ENCODE measurements around the gene KLF6. TPM values are rescaled to one million over a fixed set of nuclear protein-coding genes. Genes with fewer than 3 reads are reported as not detected.
A peak's percentile ranks its signal among the peaks of the same experiment; 100 is the strongest.

KLF6 gene
- total RNA-seq, 6 experiments from 2014 or later = 25.2 to 86.4 (median 75.2) TPM

- no peak overlapping the region for H3K27ac ChIP-seq
- intact Hi-C loops (cut with DNase I) = no loop called here
- DNase-seq (no peak), ATAC-seq (no peak)
- H3K4me3 ChIP-seq = no peak overlapping the region
- H3K36me3 ChIP-seq = peaks cover 7 to 18% (median 12%) of the 10 kb centered on the region in 4 donors
- no peaks in the 10 kb centered on the region for H3K27me3 ChIP-seq
- TF ChIP-seq, protein P1, sequence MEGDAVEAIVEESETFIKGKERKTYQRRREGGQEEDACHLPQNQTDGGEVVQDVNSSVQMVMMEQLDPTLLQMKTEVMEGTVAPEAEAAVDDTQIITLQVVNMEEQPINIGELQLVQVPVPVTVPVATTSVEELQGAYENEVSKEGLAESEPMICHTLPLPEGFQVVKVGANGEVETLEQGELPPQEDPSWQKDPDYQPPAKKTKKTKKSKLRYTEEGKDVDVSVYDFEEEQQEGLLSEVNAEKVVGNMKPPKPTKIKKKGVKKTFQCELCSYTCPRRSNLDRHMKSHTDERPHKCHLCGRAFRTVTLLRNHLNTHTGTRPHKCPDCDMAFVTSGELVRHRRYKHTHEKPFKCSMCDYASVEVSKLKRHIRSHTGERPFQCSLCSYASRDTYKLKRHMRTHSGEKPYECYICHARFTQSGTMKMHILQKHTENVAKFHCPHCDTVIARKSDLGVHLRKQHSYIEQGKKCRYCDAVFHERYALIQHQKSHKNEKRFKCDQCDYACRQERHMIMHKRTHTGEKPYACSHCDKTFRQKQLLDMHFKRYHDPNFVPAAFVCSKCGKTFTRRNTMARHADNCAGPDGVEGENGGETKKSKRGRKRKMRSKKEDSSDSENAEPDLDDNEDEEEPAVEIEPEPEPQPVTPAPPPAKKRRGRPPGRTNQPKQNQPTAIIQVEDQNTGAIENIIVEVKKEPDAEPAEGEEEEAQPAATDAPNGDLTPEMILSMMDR (IDR thresholded peaks at IDR 0.05) = no peak
- no peak for TF ChIP-seq POLR2A (IDR thresholded peaks at IDR 0.05)
- no peaks in the 10 kb centered on the region for H3K4me1 ChIP-seq
- 86% methylated on average over 10 of the region's 10 CpGs for WGBS (ENCODE audit: insufficient coverage, low coverage, low lambda C conversion rate, missing lambda C conversion rate)
- no peaks in the 10 kb centered on the region for H3K9me3 ChIP-seq
Measured at GRCh38 chr10:3772361-3773171, 12.4 kb downstream of the KLF6 start.

- intact Hi-C loops (cut with DNase I) = no loop called here
- WGBS (ENCODE audit: insufficient coverage, low coverage, low lambda C conversion rate, missing lambda C conversion rate) = 90% methylated on average over 8 of the region's 8 CpGs
- H3K4me1 ChIP-seq = peaks cover 0 to 5% (median 0%) of the 10 kb centered on the region in 4 donors
- DNase-seq (no peak), ATAC-seq (no peak)
- H3K9me3 ChIP-seq = no peaks in the 10 kb centered on the region
- H3K4me3 ChIP-seq = no peak overlapping the region
- no peaks in the 10 kb centered on the region for H3K27me3 ChIP-seq
- no peaks in the 10 kb centered on the region for H3K36me3 ChIP-seq
- no peak overlapping the region for H3K27ac ChIP-seq
- TF ChIP-seq, protein P1 (IDR thresholded peaks at IDR 0.05) = no peak
- TF ChIP-seq POLR2A (IDR thresholded peaks at IDR 0.05) = no peak
Measured at GRCh38 chr10:3770611-3771110, 14.3 kb downstream of the KLF6 start.

GRCh38 chr10:3769556-3769955 is 15.5 kb downstream of the KLF6 start:
- DNase-seq (no peak), ATAC-seq (peak in 1 of 4 donors; percentile 9)
- intact Hi-C loops (cut with DNase I) = no loop called here
- Histone ChIP-seq H3K4me3 (no peak overlapping the region), H3K9me3 (no peaks in the 10 kb centered on the region), H3K4me1 (peaks cover 0 to 16% (median 5%) of the 10 kb centered on the region in 4 donors), H3K36me3 (no peaks in the 10 kb centered on the region), H3K27ac (no peak overlapping the region), H3K27me3 (no peaks in the 10 kb centered on the region)
- 36% methylated on average over 4 of the region's 4 CpGs for WGBS (ENCODE audit: insufficient coverage, low coverage, low lambda C conversion rate, missing lambda C conversion rate)
- TF ChIP-seq, protein P1 (IDR thresholded peaks at IDR 0.05) = no peak
- no peak for TF ChIP-seq POLR2A (IDR thresholded peaks at IDR 0.05)

DNA sequence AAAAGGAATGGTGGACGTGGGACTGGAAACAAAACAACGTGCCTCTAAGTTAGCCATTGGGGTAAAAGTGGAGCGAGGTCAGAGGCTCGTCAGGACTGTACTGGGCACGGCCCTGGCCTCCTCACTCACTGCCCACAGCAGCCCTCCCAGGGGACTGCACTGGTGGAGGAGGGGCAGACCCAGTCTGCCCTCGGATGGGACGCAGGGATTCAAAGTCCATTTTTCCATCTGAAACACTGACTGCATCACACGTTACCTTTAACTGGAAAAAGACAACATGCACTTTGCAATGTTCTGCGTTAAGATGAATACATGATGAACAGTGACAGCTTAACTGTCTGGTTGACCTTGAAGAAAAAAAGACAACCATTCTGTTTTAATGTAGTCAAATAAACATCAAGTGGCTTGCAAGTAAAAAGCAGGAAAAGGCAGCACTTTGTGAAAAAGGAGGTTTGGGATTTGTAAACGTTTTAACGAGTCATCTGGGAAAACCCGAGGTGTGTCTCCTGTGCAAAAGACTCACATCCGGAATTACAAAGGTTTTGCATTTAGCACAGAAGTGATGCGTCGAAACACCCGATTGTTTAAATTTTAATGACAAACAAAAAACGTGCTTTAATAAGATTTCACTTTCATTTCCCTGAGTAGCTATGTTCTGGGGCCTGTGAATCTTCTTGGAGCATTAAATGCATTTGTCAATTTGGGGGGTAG is 18.8 kb downstream of the KLF6 start:
- H3K36me3 ChIP-seq = no peaks in the 10 kb centered on the region
- intact Hi-C loops (cut with DNase I) = no loop called here
- ATAC-seq (peak; percentile 9 to 49 (median 44)), DNase-seq (peak in 1 of 3 donors; percentile 42)
- WGBS (ENCODE audit: insufficient coverage, low coverage, low lambda C conversion rate, missing lambda C conversion rate) = 43% methylated on average over 14 of the region's 17 CpGs
- TF ChIP-seq, protein P1 (IDR thresholded peaks at IDR 0.05) = no peak
- no peak for TF ChIP-seq POLR2A (IDR thresholded peaks at IDR 0.05)
- H3K4me1 ChIP-seq = peaks cover 0 to 25% (median 9%) of the 10 kb centered on the region in 4 donors
- no peak overlapping the region for H3K4me3 ChIP-seq
- H3K27ac ChIP-seq = no peak overlapping the region
- H3K27me3 ChIP-seq = no peaks in the 10 kb centered on the region
- no peaks in the 10 kb centered on the region for H3K9me3 ChIP-seq

All from right lobe of liver (tissue), 6 donors.